Progenitor cell of endocrine pancreas (in vitro differentiated cells): ENCODE data around the gene DSG4. TPM values are rescaled to one million over a fixed set of nuclear protein-coding genes. Genes with fewer than 3 reads are reported as not detected.

Experiments used
- DNase-seq: peaks from one replicate; pipeline ENCODE4 v3.0.0; 2021; ENCODE audit warnings: low spot score; ENCODE audit not compliant: unreplicated experiment
- H3K27ac Mint-ChIP-seq: 2 replicates; pipeline ENCODE4 v1.8.0; 2021; ENCODE audit warnings: mild to moderate bottlenecking, moderate library complexity, mixed read lengths
- H3K27me3 Mint-ChIP-seq: 2 replicates; pipeline ENCODE4 v1.8.0; 2021; ENCODE audit warnings: mixed read lengths
- H3K36me3 Mint-ChIP-seq: 2 replicates; pipeline ENCODE4 v1.8.0; 2022; ENCODE audit warnings: mixed read lengths; ENCODE audit not compliant: insufficient read depth
- H3K4me1 Mint-ChIP-seq: 2 replicates; pipeline ENCODE4 v1.8.0; 2021; ENCODE audit warnings: low read depth, mixed read lengths
- H3K4me3 Mint-ChIP-seq: 2 replicates; pipeline ENCODE4 v1.8.0; 2021; ENCODE audit warnings: low read depth, mild to moderate bottlenecking, moderate library complexity, mixed read lengths
- H3K9me3 Mint-ChIP-seq: 2 replicates; pipeline ENCODE4 v1.8.0; 2021; ENCODE audit warnings: low read depth, mixed read lengths
- CTCF ChIP-seq: fragments of 200-600 bp; sonication (generic); IDR thresholded peaks from one replicate; pipeline ENCODE4 v1.5.0; 2021; ENCODE audit warnings: antibody characterized with exemption, mild to moderate bottlenecking; ENCODE audit not compliant: unreplicated experiment
- total RNA-seq: library from RNA; stranded (reverse); gene quantifications from 2 replicates; pipeline ENCODE4 v1.2.1, GENCODE V29; 2021

DSG4 gene
- total RNA-seq, 1 donor from 2014 or later: not detected

GRCh38 chr18:31382107-31382506 lies 5.5 kb downstream of the DSG4 start:
- no peak overlapping the region for H3K4me3 Mint-ChIP-seq
- no peak for TF ChIP-seq CTCF
- peaks cover 4% of the 10 kb centered on the region for H3K4me1 Mint-ChIP-seq
- H3K27me3 Mint-ChIP-seq: no peaks in the 10 kb centered on the region
- H3K27ac Mint-ChIP-seq: no peak overlapping the region
- no peaks in the 10 kb centered on the region for H3K36me3 Mint-ChIP-seq
- no peak for DNase-seq
- H3K9me3 Mint-ChIP-seq: no peaks in the 10 kb centered on the region

- TF ChIP-seq CTCF: no peak
- Mint-ChIP-seq H3K36me3 (no peaks in the 10 kb centered on the region), H3K27me3 (no peaks in the 10 kb centered on the region), H3K9me3 (no peaks in the 10 kb centered on the region), H3K4me3 (no peak overlapping the region), H3K27ac (no peak overlapping the region), H3K4me1 (peaks cover 13% of the 10 kb centered on the region)
- no peak for DNase-seq
Observed at GRCh38 chr18:31386741-31387140, 10.2 kb downstream of the DSG4 start.

- H3K9me3 Mint-ChIP-seq: peaks cover 2% of the 10 kb centered on the region
- H3K4me3 Mint-ChIP-seq: no peak overlapping the region
- peaks cover 12% of the 10 kb centered on the region for H3K4me1 Mint-ChIP-seq
Observed at GRCh38 chr18:31393286-31393685, 16.7 kb downstream of the DSG4 start.

GRCh38 chr18:31396796-31397612 lies 20.4 kb downstream of the DSG4 start:
- no peaks in the 10 kb centered on the region for H3K36me3 Mint-ChIP-seq
- peak overlapping the region; percentile 83 for H3K27ac Mint-ChIP-seq
- peaks cover 35% of the 10 kb centered on the region for H3K4me1 Mint-ChIP-seq
- DNase-seq: no peak
- no peak overlapping the region for H3K4me3 Mint-ChIP-seq
- no peaks in the 10 kb centered on the region for H3K27me3 Mint-ChIP-seq
- peaks cover 2% of the 10 kb centered on the region for H3K9me3 Mint-ChIP-seq
- peak; percentile 27 for TF ChIP-seq CTCF

More at GRCh38 chr18:31393286-31393685, 16.7 kb downstream of the DSG4 start:
- Mint-ChIP-seq H3K27me3 (no peaks in the 10 kb centered on the region), H3K36me3 (no peaks in the 10 kb centered on the region), H3K27ac (no peak overlapping the region)
- no peak for DNase-seq
- no peak for TF ChIP-seq CTCF

- no peak for DNase-seq
- Mint-ChIP-seq H3K36me3 (no peaks in the 10 kb centered on the region), H3K9me3 (peaks cover 1% of the 10 kb centered on the region), H3K27ac (no peak overlapping the region), H3K27me3 (no peaks in the 10 kb centered on the region), H3K4me1 (peaks cover 45% of the 10 kb centered on the region), H3K4me3 (no peak overlapping the region)
- TF ChIP-seq CTCF: no peak
Observed at GRCh38 chr18:31398191-31398590, 21.6 kb downstream of the DSG4 start.
